Heart right ventricle (tissue), 16 donors: ENCODE data around the gene SIGLEC10. TPM values are rescaled to one million over a fixed set of nuclear protein-coding genes. Genes with fewer than 3 reads are reported as not detected.

ENCODE experiments used
- ATAC-seq, 8 donors: fragments of 200-7000 bp; cut with Tn5 transposase; one replicate each; pipeline ENCODE4 v1.9.1; 2020; ENCODE audit warnings: mild to moderate bottlenecking in 8 of 8, moderate library complexity in 8 of 8, moderate number of reproducible peaks in 1 of 8
- DNase-seq, 2 donors: peaks; one replicate each; pipeline ENCODE4 v3.0.0-alpha.2; 2020
- H3K27ac ChIP-seq, 10 donors: fragments of 200-600 bp; sonication (generic) in 2 of 10; one replicate each; pipeline versions ENCODE4 v1.5.0 to v1.8.0; 2020 to 2022; ENCODE audit warnings: mild to moderate bottlenecking in 3 of 10
- H3K27me3 ChIP-seq, 7 donors: fragments of 200-600 bp; one replicate each; pipeline ENCODE4 v1.8.0; 2021 to 2022; ENCODE audit warnings: mild to moderate bottlenecking in 2 of 7
- H3K36me3 ChIP-seq, 9 donors: fragments of 200-600 bp; sonication (generic) in 1 of 9; one replicate each; pipeline versions ENCODE4 v1.5.0 to v1.8.0; 2020 to 2022; ENCODE audit warnings: mild to moderate bottlenecking in 2 of 9
- H3K4me1 ChIP-seq, 9 donors: fragments of 200-600 bp; sonication (generic) in 1 of 9; one replicate each; pipeline versions ENCODE4 v1.5.0 to v1.8.0; 2020 to 2022; ENCODE audit warnings: mild to moderate bottlenecking in 4 of 9
- H3K4me3 ChIP-seq, 10 donors: fragments of 200-600 bp; sonication (generic) in 2 of 10; one replicate each; pipeline versions ENCODE4 v1.5.0 to v1.8.0; 2020 to 2022; ENCODE audit warnings: mild to moderate bottlenecking in 7 of 10, moderate library complexity in 2 of 10
- H3K9me3 ChIP-seq, 11 donors: fragments of 200-600 bp in 10 of 11; sonication (generic) in 2 of 11; one replicate each; pipeline versions ENCODE4 v1.5.0 to v1.8.0; 2013 to 2022; ENCODE audit warnings: mild to moderate bottlenecking in 2 of 11, control low read depth in 1 of 11, moderate library complexity in 1 of 11
- CTCF ChIP-seq, 9 donors: fragments of 200-600 bp; sonication (generic) in 2 of 9; IDR thresholded peaks; one replicate each; pipeline versions ENCODE4 v1.5.0 to v1.8.0; 2021 to 2022; ENCODE audit warnings: antibody characterized with exemption in 9 of 9, mild to moderate bottlenecking in 5 of 9, moderate library complexity in 1 of 9
- WGBS, 2 donors: extraction: QIAGEN DNeasy Blood & Tissue Kit; methylation state at CpG; one replicate each; pipeline ENCODE4 v1.1.7; 2013; ENCODE audit warnings: inconsistent platforms in 1 of 2; 5-methylcytosine and 5-hydroxymethylcytosine counted together
- intact Hi-C, 10 donors: fragments of 100-400 bp; cut with DNase I; formaldehyde crosslinking; loops; one replicate each; pipeline versions ENCODE4 v1.11.1 to v1.14.2; 2022
- polyA plus RNA-seq, 2 donors: library from polyadenylated mRNA; stranded (reverse); fragments of 200-250 nt; gene quantifications; one replicate each; pipeline ENCODE4 v1.2.3, GENCODE V29; 2013
- total RNA-seq, 10 donors: library from RNA; stranded (reverse); fragmentation: NEBNext Ultra II Directional in 3 of 10; extraction: Animal tissue kit (Norgen Biotek cat#: 25700) in 3 of 10; gene quantifications; one replicate each; pipeline versions ENCODE4 v1.2.1 to v1.2.4, GENCODE V29; 2021 to 2023
- donor health status: Arrhythmogenic right ventricular cardiomyopathy.
- donor health status: ischemic (EF 13 %, LVEDD 7.1; RV severe dilation, severe dysfunction).
- donor health status: healthy with polysubstance abuse.
- donor health status: DM: no; HTN: yes; CAD: no.
- donor health status: DM: no; HTN: no; CAD: no.
- donor health status: ischemic (EF 25% LVEDD 6.9; RV normal size, moderate dysfunction).
- donor health status: ischemic (EF 25% LVEDD 5.7; RV mildly dilated, moderate dysfunction).
- donor health status: healthy.
- donor health status: DM: yes; HTN: yes; CAD: no.
- donor health status: Ischemic cardiomyopathy.
- donor health status: ischemic (EF 35%, LVEDD 5.7; RV mildly dilated, moderate dysfunction).
- donor health status: nonischemic (EF 11% LVEDD 7.7; RV severe dilation, severe dysfunction).
- donor health status: DM: yes; HTN: yes; CAD: no.
- donor health status: PGD.
- donor health status: ischemic (EF 29% LVEDD 5.4; RV normal size, mild dysfunction).
- donor health status: nonischemic (EF 23%, LVEDD 6.1; RV moderate dilation, normal function).

The SIGLEC10 gene
- total and polyA plus RNA-seq, 12 donors: 0.17 to 4.2 (median 0.82) TPM

- Histone ChIP-seq H3K4me1 (peaks cover 0 to 44% (median 0%) of the 10 kb centered on the region in 9 donors), H3K9me3 (no peaks in the 10 kb centered on the region), H3K4me3 (no peak overlapping the region), H3K36me3 (no peaks in the 10 kb centered on the region), H3K27ac (peak overlapping the region in 1 of 10 donors; percentile 77), H3K27me3 (peaks cover 0 to 65% (median 44%) of the 10 kb centered on the region in 7 donors)
- intact Hi-C loops: no loop called here
- WGBS, 2 donors: 75 to 80% methylated on average over 7 of the region's 7 CpGs
- ATAC-seq (peak in 2 of 8 donors; percentile 16 to 22), DNase-seq (no peak)
- no peak for TF ChIP-seq CTCF (IDR thresholded peaks at IDR 0.05)
Observed at GRCh38 chr19:51462276-51462675, 44.8 kb upstream of the SIGLEC10 start.

- H3K9me3 ChIP-seq: no peaks in the 10 kb centered on the region
- H3K4me3 ChIP-seq: no peak overlapping the region
- H3K27ac ChIP-seq: peak overlapping the region in 1 of 10 donors; percentile 77
- intact Hi-C loops: no loop called here
- peak in 7 of 8 donors; percentile 19 to 71 (median 52) for ATAC-seq
- H3K36me3 ChIP-seq: no peaks in the 10 kb centered on the region
- no peak for TF ChIP-seq CTCF (IDR thresholded peaks at IDR 0.05)
- peaks cover 0 to 38% (median 0%) of the 10 kb centered on the region in 9 donors for H3K4me1 ChIP-seq
- 69 to 70% methylated on average over 8 of the region's 8 CpGs for WGBS, 2 donors
- H3K27me3 ChIP-seq: peaks cover 0 to 69% (median 46%) of the 10 kb centered on the region in 7 donors
- DNase-seq: no peak
Observed at GRCh38 chr19:51461723-51462161, 44.3 kb upstream of the SIGLEC10 start.

GRCh38 chr19:51460164-51460992 is 42.9 kb upstream of the SIGLEC10 start:
- no peak for DNase-seq
- Histone ChIP-seq H3K27me3 (peaks cover 0 to 63% (median 45%) of the 10 kb centered on the region in 7 donors), H3K4me3 (peak overlapping the region in 4 of 10 donors; percentile 19 to 24 (median 22)), H3K27ac (no peak overlapping the region), H3K36me3 (no peaks in the 10 kb centered on the region), H3K9me3 (no peaks in the 10 kb centered on the region), H3K4me1 (peaks cover 0 to 26% (median 0%) of the 10 kb centered on the region in 9 donors)
- 55 to 56% methylated on average over 13 of the region's 13 CpGs for WGBS, 2 donors
- peak in 1 of 8 donors; percentile 49 for ATAC-seq
- intact Hi-C loops: no loop called here
- no peak for TF ChIP-seq CTCF (IDR thresholded peaks at IDR 0.05)

GRCh38 chr19:51458899-51459505 is 41.6 kb upstream of the SIGLEC10 start:
- peaks cover 0 to 60% (median 43%) of the 10 kb centered on the region in 7 donors for H3K27me3 ChIP-seq
- ATAC-seq (no peak), DNase-seq (no peak)
- no peak overlapping the region for H3K27ac ChIP-seq
- no peaks in the 10 kb centered on the region for H3K9me3 ChIP-seq
- H3K36me3 ChIP-seq: no peaks in the 10 kb centered on the region
- H3K4me1 ChIP-seq: peaks cover 0 to 26% (median 0%) of the 10 kb centered on the region in 9 donors
- intact Hi-C loops: no loop called here
- no peak for TF ChIP-seq CTCF (IDR thresholded peaks at IDR 0.05)
- 76% methylated on average over 14 of the region's 14 CpGs for WGBS, 2 donors
- no peak overlapping the region for H3K4me3 ChIP-seq
